Gastroesophageal sphincter (tissue), 3 donors: ENCODE data around the gene PLPP3.

ENCODE experiments used
- POLR2A ChIP-seq, 2 donors: fragments of 450-650 bp; IDR thresholded peaks; one replicate each; pipeline ENCODE4 v1.6.1; 2017; ENCODE audit warnings: antibody characterized with exemption in 2 of 2, mild to moderate bottlenecking in 2 of 2, moderate library complexity in 1 of 2
- POLR2AphosphoS5 ChIP-seq: sonication (generic); formaldehyde crosslinking; IDR thresholded peaks from one replicate; pipeline ENCODE4 v1.6.1; 2017; ENCODE audit warnings: antibody characterized with exemption
- TF ChIP-seq, protein P1 (sequence below), 4 experiments: fragments of 200-600 bp in 2 of 4; fragments of 450-650 bp in 2 of 4; sonication (generic) in 1 of 4; IDR thresholded peaks; one replicate each; pipeline ENCODE4 v1.5.1; 2017 to 2019; ENCODE audit warnings: antibody characterized with exemption in 4 of 4, mild to moderate bottlenecking in 2 of 4, moderate library complexity in 2 of 4

DNA sequence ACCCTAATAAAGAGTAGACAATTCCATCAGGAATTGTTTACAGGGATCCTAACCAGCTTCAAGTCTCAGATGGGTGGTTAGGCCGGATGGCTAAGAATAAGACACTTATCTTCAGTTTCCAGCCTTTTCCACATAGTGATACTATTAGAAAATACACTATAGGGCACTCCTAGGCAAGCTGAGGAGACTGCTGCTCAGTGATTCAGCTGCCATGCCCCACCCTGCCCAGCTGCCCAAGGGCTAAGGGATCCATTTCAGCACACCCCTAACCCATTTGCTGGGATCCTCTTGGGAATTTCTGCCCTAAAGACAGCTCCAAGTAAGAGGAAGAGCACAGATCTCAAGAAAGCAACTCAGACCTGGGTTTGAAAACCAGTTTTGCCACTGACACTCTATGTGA, 31.9 kb downstream of the PLPP3 start:
- TF ChIP-seq POLR2AphosphoS5 = no peak
- TF ChIP-seq, protein P1, sequence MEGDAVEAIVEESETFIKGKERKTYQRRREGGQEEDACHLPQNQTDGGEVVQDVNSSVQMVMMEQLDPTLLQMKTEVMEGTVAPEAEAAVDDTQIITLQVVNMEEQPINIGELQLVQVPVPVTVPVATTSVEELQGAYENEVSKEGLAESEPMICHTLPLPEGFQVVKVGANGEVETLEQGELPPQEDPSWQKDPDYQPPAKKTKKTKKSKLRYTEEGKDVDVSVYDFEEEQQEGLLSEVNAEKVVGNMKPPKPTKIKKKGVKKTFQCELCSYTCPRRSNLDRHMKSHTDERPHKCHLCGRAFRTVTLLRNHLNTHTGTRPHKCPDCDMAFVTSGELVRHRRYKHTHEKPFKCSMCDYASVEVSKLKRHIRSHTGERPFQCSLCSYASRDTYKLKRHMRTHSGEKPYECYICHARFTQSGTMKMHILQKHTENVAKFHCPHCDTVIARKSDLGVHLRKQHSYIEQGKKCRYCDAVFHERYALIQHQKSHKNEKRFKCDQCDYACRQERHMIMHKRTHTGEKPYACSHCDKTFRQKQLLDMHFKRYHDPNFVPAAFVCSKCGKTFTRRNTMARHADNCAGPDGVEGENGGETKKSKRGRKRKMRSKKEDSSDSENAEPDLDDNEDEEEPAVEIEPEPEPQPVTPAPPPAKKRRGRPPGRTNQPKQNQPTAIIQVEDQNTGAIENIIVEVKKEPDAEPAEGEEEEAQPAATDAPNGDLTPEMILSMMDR (IDR thresholded peaks at IDR 0.05) = no peak
- TF ChIP-seq POLR2A (IDR thresholded peaks at IDR 0.05) = no peak
